Skeletal muscle tissue (tissue), 4 donors: ENCODE data around the gene PLBD2. TPM values are rescaled to one million over a fixed set of nuclear protein-coding genes. Genes with fewer than 3 reads are reported as not detected.

Experiments used
- H3K27ac ChIP-seq: one replicate; pipeline ENCODE4 v1.7.0; 2013; ENCODE audit warnings: mild to moderate bottlenecking, low read depth, low read length, inconsistent platforms
- H3K27me3 ChIP-seq, 3 donors: one replicate each; pipeline ENCODE4 v1.7.0; 2013; ENCODE audit warnings: low read length in 3 of 3; ENCODE audit not compliant: control insufficient read depth in 3 of 3, insufficient read depth in 3 of 3
- H3K36me3 ChIP-seq, 3 donors: one replicate each; pipeline ENCODE4 v1.7.0; 2013; ENCODE audit warnings: low read length in 3 of 3; ENCODE audit not compliant: control insufficient read depth in 3 of 3, insufficient read depth in 3 of 3
- H3K4me1 ChIP-seq, 3 donors: one replicate each; pipeline ENCODE4 v1.7.0; 2013; ENCODE audit warnings: low read length in 3 of 3, mild to moderate bottlenecking in 3 of 3; ENCODE audit not compliant: control insufficient read depth in 3 of 3, insufficient read depth in 3 of 3
- H3K4me3 ChIP-seq, 3 donors: one replicate each; pipeline ENCODE4 v1.7.0; 2013; ENCODE audit warnings: low read length in 3 of 3
- H3K9ac ChIP-seq, 3 donors: one replicate each; pipeline ENCODE4 v1.7.0; 2013; ENCODE audit warnings: low read length in 3 of 3, mild to moderate bottlenecking in 3 of 3, moderate library complexity in 2 of 3, low read depth in 1 of 3
- H3K9me3 ChIP-seq, 3 donors: one replicate each; pipeline ENCODE4 v1.7.0; 2013; ENCODE audit warnings: low read length in 3 of 3; ENCODE audit not compliant: control insufficient read depth in 3 of 3
- total RNA-seq: library from RNA; depleted of rRNA; stranded (reverse); fragments of >200 nt; gene quantifications from one replicate; pipeline ENCODE4 v1.2.3, GENCODE V29; 2014
- donor health status: Osteomylitis.

Gene PLBD2
- total RNA-seq, 1 donor from 2014 or later = 4.2 TPM

DNA sequence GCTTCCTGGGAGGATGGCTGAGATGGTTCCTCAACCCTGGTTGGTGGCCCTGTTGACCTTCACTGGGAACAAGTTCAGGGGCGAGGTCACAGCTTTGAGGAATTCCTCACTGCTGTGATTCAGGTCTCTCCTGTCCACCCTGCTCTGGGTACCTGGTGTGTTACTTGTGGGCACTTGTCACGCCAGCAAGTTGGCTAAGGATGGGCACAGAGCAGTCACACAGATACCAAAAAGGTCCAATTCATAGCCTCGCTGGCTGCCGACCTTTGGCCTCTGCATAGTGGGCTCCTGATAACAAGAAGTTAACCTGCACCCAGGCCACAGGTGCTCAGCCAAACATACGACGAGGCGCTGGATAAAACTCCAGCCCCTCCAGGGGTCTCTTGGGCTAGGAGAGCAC is 34.1 kb downstream of the PLBD2 start:
- Histone ChIP-seq H3K36me3 (peaks cover 21 to 26% (median 21%) of the 10 kb centered on the region in 3 donors), H3K27ac (no peak overlapping the region), H3K27me3 (peaks cover 2 to 4% (median 3%) of the 10 kb centered on the region in 3 donors), H3K9me3 (no peaks in the 10 kb centered on the region), H3K9ac (no peak overlapping the region), H3K4me3 (no peak overlapping the region), H3K4me1 (no peaks in the 10 kb centered on the region)

DNA sequence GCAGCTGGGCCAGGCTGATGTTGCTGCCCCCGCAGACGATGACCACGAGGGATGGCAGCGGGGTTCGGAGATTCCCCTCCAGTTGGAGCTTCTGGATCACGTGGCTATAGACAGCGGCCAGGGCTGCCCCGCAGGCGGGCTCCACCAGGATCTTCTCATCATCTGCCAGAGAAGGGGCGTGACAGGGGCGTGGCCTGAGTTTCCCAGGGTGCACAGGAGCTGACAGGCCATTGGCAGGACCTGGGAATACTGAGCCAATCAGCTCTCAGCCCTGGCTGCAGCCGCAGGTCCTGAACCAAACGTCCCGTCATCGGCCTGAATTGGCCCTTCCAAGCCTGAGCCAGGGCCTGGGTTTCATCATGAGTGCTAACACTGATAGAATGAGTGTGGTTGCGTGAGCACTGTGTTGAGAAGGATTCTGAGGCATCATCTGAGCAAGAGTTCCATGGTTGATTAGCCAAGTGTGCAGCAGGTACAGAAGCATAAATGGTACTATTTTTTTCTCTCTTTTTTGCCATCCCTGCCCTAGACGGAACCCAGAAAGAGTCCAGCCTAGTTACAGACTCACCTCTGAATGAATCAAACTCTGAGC is 34.7 kb downstream of the PLBD2 start:
- Histone ChIP-seq H3K36me3 (peaks cover 17 to 21% (median 19%) of the 10 kb centered on the region in 3 donors), H3K27ac (no peak overlapping the region), H3K4me3 (no peak overlapping the region), H3K9me3 (no peaks in the 10 kb centered on the region), H3K27me3 (peaks cover 3 to 4% (median 3%) of the 10 kb centered on the region in 3 donors), H3K4me1 (no peaks in the 10 kb centered on the region), H3K9ac (no peak overlapping the region)

- Histone ChIP-seq H3K4me3 (no peak overlapping the region), H3K36me3 (peaks cover 13 to 15% (median 15%) of the 10 kb centered on the region in 3 donors), H3K27ac (no peak overlapping the region), H3K27me3 (peaks cover 8 to 10% (median 9%) of the 10 kb centered on the region in 3 donors), H3K4me1 (no peaks in the 10 kb centered on the region), H3K9me3 (no peaks in the 10 kb centered on the region), H3K9ac (no peak overlapping the region)
Observed at GRCh38 chr12:113393749-113394148, 35.4 kb downstream of the PLBD2 start.

DNA sequence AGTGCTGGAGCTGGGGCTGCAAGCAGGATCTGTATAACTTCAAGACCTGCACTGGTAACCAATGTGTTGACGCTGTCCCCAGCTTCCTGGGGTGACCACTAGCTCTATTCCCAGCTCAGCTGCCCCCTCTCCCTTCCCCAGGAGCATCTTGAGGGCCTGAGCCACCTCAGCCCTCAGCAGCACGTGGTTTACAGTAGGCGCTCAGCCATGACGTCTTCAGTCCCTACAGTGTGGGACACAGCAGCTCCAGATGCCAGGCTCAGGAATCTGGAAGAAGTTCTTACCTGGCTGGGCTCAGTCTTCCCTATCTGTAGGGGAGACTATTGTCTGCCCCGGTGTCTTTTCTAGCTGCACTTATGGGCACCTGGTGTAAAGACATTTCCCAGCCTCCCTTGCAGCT is 36.7 kb downstream of the PLBD2 start:
- no peak overlapping the region for H3K27ac ChIP-seq
- H3K4me1 ChIP-seq = no peaks in the 10 kb centered on the region
- H3K9me3 ChIP-seq = no peaks in the 10 kb centered on the region
- H3K4me3 ChIP-seq = no peak overlapping the region
- peaks cover 16 to 18% (median 18%) of the 10 kb centered on the region in 3 donors for H3K27me3 ChIP-seq
- no peak overlapping the region for H3K9ac ChIP-seq
- peaks cover 7 to 12% (median 10%) of the 10 kb centered on the region in 3 donors for H3K36me3 ChIP-seq

GRCh38 chr12:113396200-113396599 is 37.8 kb downstream of the PLBD2 start:
- Histone ChIP-seq H3K9me3 (no peaks in the 10 kb centered on the region), H3K4me1 (no peaks in the 10 kb centered on the region), H3K4me3 (no peak overlapping the region), H3K9ac (no peak overlapping the region), H3K36me3 (peaks cover 0 to 2% (median under 1%) of the 10 kb centered on the region in 3 donors), H3K27ac (no peak overlapping the region), H3K27me3 (peaks cover 16 to 18% (median 18%) of the 10 kb centered on the region in 3 donors)

GRCh38 chr12:113396828-113397496 is 38.6 kb downstream of the PLBD2 start:
- Histone ChIP-seq H3K9ac (no peak overlapping the region), H3K36me3 (no peaks in the 10 kb centered on the region), H3K27ac (no peak overlapping the region), H3K9me3 (no peaks in the 10 kb centered on the region), H3K4me1 (no peaks in the 10 kb centered on the region), H3K4me3 (no peak overlapping the region), H3K27me3 (peaks cover 16 to 24% (median 18%) of the 10 kb centered on the region in 3 donors)

GRCh38 chr12:113397497-113398197 is 39.3 kb downstream of the PLBD2 start:
- Histone ChIP-seq H3K9ac (no peak overlapping the region), H3K4me3 (no peak overlapping the region), H3K27me3 (peaks cover 16 to 27% (median 18%) of the 10 kb centered on the region in 3 donors), H3K4me1 (no peaks in the 10 kb centered on the region), H3K9me3 (no peaks in the 10 kb centered on the region), H3K36me3 (no peaks in the 10 kb centered on the region), H3K27ac (no peak overlapping the region)

- Histone ChIP-seq H3K27me3 (peaks cover 16 to 29% (median 18%) of the 10 kb centered on the region in 3 donors), H3K9ac (no peak overlapping the region)
Observed at GRCh38 chr12:113398346-113399290, 40.2 kb downstream of the PLBD2 start.

GRCh38 chr12:113399490-113399889 is 41.1 kb downstream of the PLBD2 start:
- Histone ChIP-seq H3K4me1 (peaks cover 0 to 3% (median 0%) of the 10 kb centered on the region in 3 donors), H3K27me3 (peaks cover 16 to 29% (median 18%) of the 10 kb centered on the region in 3 donors), H3K4me3 (no peak overlapping the region), H3K9me3 (no peaks in the 10 kb centered on the region), H3K9ac (no peak overlapping the region), H3K27ac (no peak overlapping the region), H3K36me3 (no peaks in the 10 kb centered on the region)

More at GRCh38 chr12:113398346-113399290, 40.2 kb downstream of the PLBD2 start:
- Histone ChIP-seq H3K4me3 (no peak overlapping the region), H3K27ac (no peak overlapping the region), H3K36me3 (no peaks in the 10 kb centered on the region), H3K9me3 (no peaks in the 10 kb centered on the region), H3K4me1 (no peaks in the 10 kb centered on the region)
